GM19035 (cell line): ENCODE data around the gene NTSR1.

ENCODE experiments used
- ATAC-seq: cut with Tn5 transposase; IDR thresholded peaks from one replicate; pipeline ENCODE4 v1.9.1; 2021; ENCODE audit not compliant: unreplicated experiment

NTSR1 gene

GRCh38 chr20:62723768-62724450, 15.3 kb downstream of the NTSR1 start:
- no peak for ATAC-seq

- no peak for ATAC-seq
Measured at GRCh38 chr20:62724692-62725595, 16.3 kb downstream of the NTSR1 start.

- ATAC-seq: no peak
Measured at GRCh38 chr20:62725596-62726268, 17.1 kb downstream of the NTSR1 start.

GRCh38 chr20:62726276-62726675, 17.6 kb downstream of the NTSR1 start:
- no peak for ATAC-seq

- ATAC-seq: no peak
Measured at GRCh38 chr20:62726716-62727583, 18.3 kb downstream of the NTSR1 start.

GRCh38 chr20:62727584-62728027, 19.0 kb downstream of the NTSR1 start:
- no peak for ATAC-seq

GRCh38 chr20:62728028-62728780, 19.6 kb downstream of the NTSR1 start:
- ATAC-seq: no peak

- ATAC-seq: no peak
Measured at GRCh38 chr20:62728781-62729300, 20.2 kb downstream of the NTSR1 start.

GRCh38 chr20:62730481-62730880, 21.8 kb downstream of the NTSR1 start:
- ATAC-seq: no peak

GRCh38 chr20:62732031-62732760, 23.6 kb downstream of the NTSR1 start:
- no peak for ATAC-seq

- no peak for ATAC-seq
Measured at GRCh38 chr20:62732842-62733525, 24.3 kb downstream of the NTSR1 start.

GRCh38 chr20:62733526-62733842, 24.8 kb downstream of the NTSR1 start:
- no peak for ATAC-seq

- no peak for ATAC-seq
Measured at GRCh38 chr20:62733891-62734290, 25.3 kb downstream of the NTSR1 start.

- no peak for ATAC-seq
Measured at GRCh38 chr20:62734326-62734725, 25.7 kb downstream of the NTSR1 start.

GRCh38 chr20:62734881-62735280, 26.2 kb downstream of the NTSR1 start:
- no peak for ATAC-seq

GRCh38 chr20:62735331-62735821, 26.7 kb downstream of the NTSR1 start:
- no peak for ATAC-seq

- no peak for ATAC-seq
Measured at GRCh38 chr20:62736026-62736406, 27.4 kb downstream of the NTSR1 start.

GRCh38 chr20:62736407-62737071, 27.9 kb downstream of the NTSR1 start:
- no peak for ATAC-seq
